CD4-positive, alpha-beta T cell treated with Interferon gamma for 1 hour (primary cell): Measurements from ENCODE around the gene INTS11.

Experiments used
- DNase-seq: peaks from one replicate; pipeline ENCODE4 v3.0.0-alpha.2; 2020

Gene INTS11

GRCh38 chr1:1357871-1358432 lies 33.5 kb upstream of the INTS11 start:
- no peak for DNase-seq

- DNase-seq = no peak
Observed at GRCh38 chr1:1356796-1357401, 32.4 kb upstream of the INTS11 start.

GRCh38 chr1:1356166-1356795 lies 31.8 kb upstream of the INTS11 start:
- no peak for DNase-seq

GRCh38 chr1:1355416-1355815 lies 31.0 kb upstream of the INTS11 start:
- DNase-seq = no peak

- DNase-seq = no peak
Observed at GRCh38 chr1:1354271-1355247, 30.1 kb upstream of the INTS11 start.

GRCh38 chr1:1353389-1354151 lies 29.1 kb upstream of the INTS11 start:
- DNase-seq = no peak

- DNase-seq = no peak
Observed at GRCh38 chr1:1352786-1353388, 28.4 kb upstream of the INTS11 start.

GRCh38 chr1:1351511-1352427 lies 27.3 kb upstream of the INTS11 start:
- DNase-seq = no peak

- peak; percentile 74 for DNase-seq
Observed at GRCh38 chr1:1349256-1350012, 25.0 kb upstream of the INTS11 start, which contains the start of gene DVL1. Gene DVL1, minus strand, starts transcription at chr1:1349418. Its CDS starts 353 bp downstream, at chr1:1349065.

- DNase-seq = no peak
Observed at GRCh38 chr1:1348420-1349255, 24.2 kb upstream of the INTS11 start.

- no peak for DNase-seq
Observed at GRCh38 chr1:1347663-1348419, 23.4 kb upstream of the INTS11 start.

- no peak for DNase-seq
Observed at GRCh38 chr1:1347026-1347595, 22.7 kb upstream of the INTS11 start.

GRCh38 chr1:1346501-1346890 lies 22.0 kb upstream of the INTS11 start:
- no peak for DNase-seq

GRCh38 chr1:1345860-1346500 lies 21.5 kb upstream of the INTS11 start:
- no peak for DNase-seq

- no peak for DNase-seq
Observed at GRCh38 chr1:1345384-1345783, 20.9 kb upstream of the INTS11 start.

GRCh38 chr1:1344655-1345361 lies 20.3 kb upstream of the INTS11 start:
- DNase-seq = no peak
